GM18502 (cell line): ENCODE results near the gene P2RY14.

Source experiments
- ATAC-seq: cut with Tn5 transposase; IDR thresholded peaks from one replicate; pipeline ENCODE4 v1.9.1; 2021; ENCODE audit warnings: mild to moderate bottlenecking; ENCODE audit not compliant: unreplicated experiment, poor library complexity

P2RY14 gene

GRCh38 chr3:151196434-151196833 lies 81.9 kb downstream of the P2RY14 start:
- no peak for ATAC-seq

GRCh38 chr3:151195826-151196225 lies 82.5 kb downstream of the P2RY14 start:
- ATAC-seq, result no peak

GRCh38 chr3:151192545-151192944 lies 85.8 kb downstream of the P2RY14 start:
- ATAC-seq, result no peak

GRCh38 chr3:151191095-151191494 lies 87.2 kb downstream of the P2RY14 start:
- ATAC-seq, result no peak

GRCh38 chr3:151183265-151183671 lies 95.1 kb downstream of the P2RY14 start:
- no peak for ATAC-seq

GRCh38 chr3:151182349-151183079 lies 95.8 kb downstream of the P2RY14 start:
- no peak for ATAC-seq

- no peak for ATAC-seq
These were observed 100.0 kb downstream of the P2RY14 start for GRCh38 chr3:151178208-151178845.

GRCh38 chr3:151175952-151176351 lies 102.4 kb downstream of the P2RY14 start:
- ATAC-seq, result no peak

GRCh38 chr3:151174351-151174750 lies 104.0 kb downstream of the P2RY14 start:
- ATAC-seq, result no peak

- peak; percentile 75 for ATAC-seq
These were observed 107.1 kb downstream of the P2RY14 start for GRCh38 chr3:151171145-151171757.

GRCh38 chr3:151169948-151170679 lies 108.2 kb downstream of the P2RY14 start:
- ATAC-seq, result peak; percentile 34

- peak; percentile 60 for ATAC-seq
These were observed 108.9 kb downstream of the P2RY14 start for GRCh38 chr3:151169262-151169947.

GRCh38 chr3:151168269-151169094 lies 109.9 kb downstream of the P2RY14 start:
- peak; percentile 46 for ATAC-seq

GRCh38 chr3:151166161-151166560 lies 112.2 kb downstream of the P2RY14 start:
- ATAC-seq, result no peak

GRCh38 chr3:151165226-151165625 lies 113.1 kb downstream of the P2RY14 start:
- no peak for ATAC-seq
